Astrocyte (in vitro differentiated cells and primary cell): ENCODE measurements around the gene TMEM225B. TPM values are rescaled to one million over a fixed set of nuclear protein-coding genes. Genes with fewer than 3 reads are reported as not detected.

Experiments used
- DNase-seq: peaks from one replicate; pipeline ENCODE4 v3.0.0-alpha.2; 2010; ENCODE audit warnings: low read depth
- FAIRE-seq: peaks from 2 replicates; lab custom pipeline; 2011; peaks lifted over from hg19 to GRCh38; lab: Jason Lieb, UNC
- H2AFZ ChIP-seq: 2 replicates; pipeline ENCODE4 v1.6.0; 2012; ENCODE audit warnings: low read depth, low read length, inconsistent platforms
- H3K27ac ChIP-seq: 2 replicates; pipeline ENCODE4 v1.5.1; 2011; ENCODE audit warnings: low read depth, low read length, inconsistent platforms
- H3K27me3 ChIP-seq: 2 replicates; pipeline ENCODE4 v1.6.0; 2011; ENCODE audit warnings: low read length, inconsistent platforms; ENCODE audit not compliant: insufficient read depth
- H3K36me3 ChIP-seq: 2 replicates; pipeline ENCODE4 v1.5.1; 2011; ENCODE audit warnings: low read length, inconsistent platforms; ENCODE audit not compliant: insufficient read depth
- H3K4me1 ChIP-seq: 2 replicates; pipeline ENCODE4 v1.5.1; 2011; ENCODE audit warnings: low read length, inconsistent platforms; ENCODE audit not compliant: insufficient read depth
- H3K4me2 ChIP-seq: 2 replicates; pipeline ENCODE4 v1.6.0; 2012; ENCODE audit warnings: low read length, inconsistent platforms
- H3K4me3 ChIP-seq: 2 replicates; pipeline ENCODE4 v1.5.1; 2011; ENCODE audit warnings: low read depth, mild to moderate bottlenecking, low read length, inconsistent platforms; ENCODE audit not compliant: insufficient read depth
- H3K79me2 ChIP-seq: 2 replicates; pipeline ENCODE4 v1.6.0; 2012; ENCODE audit warnings: mild to moderate bottlenecking, low read length, inconsistent platforms; ENCODE audit not compliant: insufficient read depth
- H3K9ac ChIP-seq: 2 replicates; pipeline ENCODE4 v1.6.0; 2012; ENCODE audit warnings: mild to moderate bottlenecking, low read length, inconsistent platforms
- H3K9me3 ChIP-seq: 2 replicates; pipeline ENCODE4 v1.5.1; 2012; ENCODE audit warnings: low read depth, mild to moderate bottlenecking, low read length, inconsistent platforms; ENCODE audit not compliant: insufficient read depth
- H4K20me1 ChIP-seq: 2 replicates; pipeline ENCODE4 v1.6.0; 2012; ENCODE audit warnings: low read length, inconsistent platforms; ENCODE audit not compliant: insufficient read depth
- H3K27ac Mint-ChIP-seq: one replicate; pipeline ENCODE4 v1.8.0; 2021; ENCODE audit warnings: mild to moderate bottlenecking, mixed read lengths; ENCODE audit not compliant: unreplicated experiment
- H3K27me3 Mint-ChIP-seq: one replicate; pipeline ENCODE4 v1.8.0; 2021; ENCODE audit warnings: low read depth, mixed read lengths; ENCODE audit not compliant: unreplicated experiment
- H3K36me3 Mint-ChIP-seq: one replicate; pipeline ENCODE4 v1.8.0; 2021; ENCODE audit warnings: low read depth, mixed read lengths; ENCODE audit not compliant: unreplicated experiment
- H3K4me1 Mint-ChIP-seq: one replicate; pipeline ENCODE4 v1.8.0; 2021; ENCODE audit warnings: low read depth, mixed read lengths; ENCODE audit not compliant: unreplicated experiment
- H3K4me3 Mint-ChIP-seq: one replicate; pipeline ENCODE4 v1.8.0; 2021; ENCODE audit warnings: mild to moderate bottlenecking, moderate library complexity, mixed read lengths; ENCODE audit not compliant: unreplicated experiment
- H3K9me3 Mint-ChIP-seq: one replicate; pipeline ENCODE4 v1.8.0; 2021; ENCODE audit warnings: mild to moderate bottlenecking, mixed read lengths; ENCODE audit not compliant: unreplicated experiment
- CTCF ChIP-seq: IDR thresholded peaks from 2 replicates; pipeline ENCODE4 v1.5.1; 2011; ENCODE audit warnings: low read depth, mild to moderate bottlenecking, inconsistent platforms, low read length, moderate library complexity; ENCODE audit not compliant: insufficient read depth
- EZH2 ChIP-seq: IDR thresholded peaks from 2 replicates; pipeline ENCODE4 v1.6.1; 2012; ENCODE audit warnings: mild to moderate bottlenecking, low read length, inconsistent platforms; ENCODE audit not compliant: insufficient read depth
- total RNA-seq: library from RNA; stranded (reverse); gene quantifications from 2 replicates; pipeline ENCODE4 v1.2.1, GENCODE V29; 2021

The TMEM225B gene
- total RNA-seq, 1 donor from 2014 or later = 0.23 TPM

GRCh38 chr7:99626661-99627060 lies 28.6 kb downstream of the TMEM225B start:
- Mint-ChIP-seq H3K27ac (no peak overlapping the region), H3K4me3 (no peak overlapping the region), H3K27me3 (no peaks in the 10 kb centered on the region), H3K36me3 (peaks cover 24% of the 10 kb centered on the region), H3K9me3 (no peaks in the 10 kb centered on the region), H3K4me1 (no peaks in the 10 kb centered on the region)
- Histone ChIP-seq H3K4me3 (no peak overlapping the region), H3K4me1 (peaks cover 4% of the 10 kb centered on the region), H3K9ac (no peak overlapping the region), H4K20me1 (peaks cover 35% of the 10 kb centered on the region), H3K4me2 (no peak overlapping the region), H2AFZ (no peak overlapping the region), H3K79me2 (peaks cover 4% of the 10 kb centered on the region), H3K27me3 (no peaks in the 10 kb centered on the region), H3K36me3 (peaks cover 42% of the 10 kb centered on the region), H3K9me3 (no peaks in the 10 kb centered on the region), H3K27ac (no peak overlapping the region)
- FAIRE-seq (no peak), DNase-seq (no peak)
- TF ChIP-seq EZH2 = no peak
- no peak for TF ChIP-seq CTCF

GRCh38 chr7:99627513-99627912 lies 29.4 kb downstream of the TMEM225B start:
- no peak overlapping the region for H3K4me3 Mint-ChIP-seq
- Histone ChIP-seq H2AFZ (no peak overlapping the region), H4K20me1 (peaks cover 37% of the 10 kb centered on the region), H3K9me3 (no peaks in the 10 kb centered on the region), H3K36me3 (peaks cover 37% of the 10 kb centered on the region), H3K4me3 (no peak overlapping the region), H3K27me3 (no peaks in the 10 kb centered on the region), H3K27ac (no peak overlapping the region), H3K4me1 (peaks cover 4% of the 10 kb centered on the region), H3K4me2 (no peak overlapping the region), H3K79me2 (peaks cover 4% of the 10 kb centered on the region), H3K9ac (no peak overlapping the region)
- H3K4me1 Mint-ChIP-seq = no peaks in the 10 kb centered on the region
- DNase-seq (no peak), FAIRE-seq (no peak)
- peaks cover 23% of the 10 kb centered on the region for H3K36me3 Mint-ChIP-seq
- H3K9me3 Mint-ChIP-seq = no peaks in the 10 kb centered on the region
- H3K27me3 Mint-ChIP-seq = no peaks in the 10 kb centered on the region
- no peak overlapping the region for H3K27ac Mint-ChIP-seq
- TF ChIP-seq CTCF = no peak
- no peak for TF ChIP-seq EZH2
